Gastrocnemius medialis (tissue), 4 donors: ENCODE data around the gene CHORDC1.

Experiments
- CTCF ChIP-seq, 5 experiments: fragments of 450-650 bp in 3 of 5; fragments of 200-600 bp in 2 of 5; sonication (generic) in 2 of 5; IDR thresholded peaks in 4 of 5; conservative IDR thresholded peaks in 1 of 5; 1 replicate in 4 of 5; 2 replicates in 1 of 5; pipeline ENCODE4 v1.5.1; 2016 to 2019; ENCODE audit warnings: antibody characterized with exemption in 5 of 5, mild to moderate bottlenecking in 3 of 5, moderate library complexity in 3 of 5
- POLR2A ChIP-seq, 2 donors: fragments of 450-650 bp; IDR thresholded peaks; one replicate each; pipeline ENCODE4 v1.6.1; 2017; ENCODE audit warnings: antibody characterized with exemption in 2 of 2, mild to moderate bottlenecking in 2 of 2, moderate library complexity in 2 of 2

GRCh38 chr11:90179923-90180322 lies 42.9 kb downstream of the CHORDC1 start:
- TF ChIP-seq CTCF (IDR thresholded peaks at IDR 0.05 in 4 of 5, conservative IDR thresholded peaks at IDR 0.05 in 1 of 5) (no peak), POLR2A (IDR thresholded peaks at IDR 0.05) (no peak)
